Measurements from ENCODE around the gene C5AR1. TPM values are rescaled to one million over a fixed set of nuclear protein-coding genes. Genes with fewer than 3 reads are reported as not detected.

Gene C5AR1
- total RNA-seq, 2 donors from 2014 or later = 1.6 to 4.6 TPM

DNA sequence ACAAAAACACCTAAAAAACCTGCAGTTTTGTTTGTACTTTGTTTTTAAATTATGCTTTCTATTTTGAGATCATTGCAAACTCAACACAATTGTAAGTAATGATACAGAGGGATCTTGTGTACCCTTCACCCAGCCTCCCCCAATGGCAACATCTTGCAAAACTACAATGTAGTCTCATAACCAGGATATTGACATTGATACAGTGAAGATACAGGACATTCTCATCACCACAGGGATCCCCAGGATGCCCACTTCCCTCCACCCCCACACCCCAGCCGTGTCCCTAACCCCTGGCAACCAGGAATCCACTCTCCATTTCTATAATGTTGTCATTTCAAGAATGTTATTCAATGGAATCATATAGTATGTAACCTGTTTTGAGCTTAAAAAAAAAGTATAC lies 12.0 kb downstream of the C5AR1 start:
- intact Hi-C loops (cut with DNase I) = no loop called here
- H3K4me1 ChIP-seq (replicated peaks) = no peaks in the 10 kb centered on the region
- H3K27me3 ChIP-seq (replicated peaks; ENCODE audit: insufficient read depth) = no peaks in the 10 kb centered on the region

DNA sequence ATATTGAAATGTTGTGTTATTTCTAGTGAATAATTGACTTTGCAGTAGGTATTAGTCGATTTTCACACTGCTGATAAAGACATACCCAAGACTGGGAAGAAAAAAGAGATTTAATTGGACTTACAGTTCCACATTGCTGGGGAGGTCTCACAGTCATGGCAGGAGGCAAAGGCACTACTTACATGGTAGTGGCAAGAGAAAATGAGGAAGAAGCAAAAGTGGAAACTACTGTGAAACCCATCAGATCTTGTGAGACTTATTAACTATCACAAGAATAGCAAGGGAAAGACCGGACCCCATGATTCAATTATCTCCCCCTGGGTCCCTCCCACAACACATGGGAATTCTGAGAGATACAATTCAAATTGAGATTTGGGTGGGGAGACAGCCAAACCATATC lies 12.4 kb downstream of the C5AR1 start:
- no peak for TF ChIP-seq POLR2A (IDR thresholded peaks at IDR 0.05)
- TF ChIP-seq, protein P1, sequence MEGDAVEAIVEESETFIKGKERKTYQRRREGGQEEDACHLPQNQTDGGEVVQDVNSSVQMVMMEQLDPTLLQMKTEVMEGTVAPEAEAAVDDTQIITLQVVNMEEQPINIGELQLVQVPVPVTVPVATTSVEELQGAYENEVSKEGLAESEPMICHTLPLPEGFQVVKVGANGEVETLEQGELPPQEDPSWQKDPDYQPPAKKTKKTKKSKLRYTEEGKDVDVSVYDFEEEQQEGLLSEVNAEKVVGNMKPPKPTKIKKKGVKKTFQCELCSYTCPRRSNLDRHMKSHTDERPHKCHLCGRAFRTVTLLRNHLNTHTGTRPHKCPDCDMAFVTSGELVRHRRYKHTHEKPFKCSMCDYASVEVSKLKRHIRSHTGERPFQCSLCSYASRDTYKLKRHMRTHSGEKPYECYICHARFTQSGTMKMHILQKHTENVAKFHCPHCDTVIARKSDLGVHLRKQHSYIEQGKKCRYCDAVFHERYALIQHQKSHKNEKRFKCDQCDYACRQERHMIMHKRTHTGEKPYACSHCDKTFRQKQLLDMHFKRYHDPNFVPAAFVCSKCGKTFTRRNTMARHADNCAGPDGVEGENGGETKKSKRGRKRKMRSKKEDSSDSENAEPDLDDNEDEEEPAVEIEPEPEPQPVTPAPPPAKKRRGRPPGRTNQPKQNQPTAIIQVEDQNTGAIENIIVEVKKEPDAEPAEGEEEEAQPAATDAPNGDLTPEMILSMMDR (IDR thresholded peaks at IDR 0.05) = no peak
- no peak for TF ChIP-seq POLR2AphosphoS5 (IDR thresholded peaks at IDR 0.05)
- no peaks in the 10 kb centered on the region for H3K4me1 ChIP-seq (replicated peaks)
- intact Hi-C loops (cut with DNase I) = no loop called here
- WGBS = 89% methylated on average over 2 of the region's 2 CpGs
- no peak for DNase-seq (ENCODE audit: low spot score)
- H3K9me3 ChIP-seq = no peaks in the 10 kb centered on the region
- H3K27me3 ChIP-seq (replicated peaks; ENCODE audit: insufficient read depth) = no peaks in the 10 kb centered on the region
- no peak overlapping the region for H3K27ac ChIP-seq
- H3K36me3 ChIP-seq = no peaks in the 10 kb centered on the region
- H3K4me3 ChIP-seq = no peak overlapping the region

More for the DNA sequence above, 12.0 kb downstream of the C5AR1 start:
- no peak for TF ChIP-seq POLR2AphosphoS5 (IDR thresholded peaks at IDR 0.05)
- TF ChIP-seq, protein P1 (IDR thresholded peaks at IDR 0.05) = no peak
- no peak for TF ChIP-seq POLR2A (IDR thresholded peaks at IDR 0.05)
- no peak overlapping the region for H3K27ac ChIP-seq
- no peak for DNase-seq (ENCODE audit: low spot score)
- WGBS = 87% methylated on average over 1 of the region's 1 CpG
- H3K36me3 ChIP-seq = no peaks in the 10 kb centered on the region
- H3K9me3 ChIP-seq = no peaks in the 10 kb centered on the region
- H3K4me3 ChIP-seq = no peak overlapping the region

DNA sequence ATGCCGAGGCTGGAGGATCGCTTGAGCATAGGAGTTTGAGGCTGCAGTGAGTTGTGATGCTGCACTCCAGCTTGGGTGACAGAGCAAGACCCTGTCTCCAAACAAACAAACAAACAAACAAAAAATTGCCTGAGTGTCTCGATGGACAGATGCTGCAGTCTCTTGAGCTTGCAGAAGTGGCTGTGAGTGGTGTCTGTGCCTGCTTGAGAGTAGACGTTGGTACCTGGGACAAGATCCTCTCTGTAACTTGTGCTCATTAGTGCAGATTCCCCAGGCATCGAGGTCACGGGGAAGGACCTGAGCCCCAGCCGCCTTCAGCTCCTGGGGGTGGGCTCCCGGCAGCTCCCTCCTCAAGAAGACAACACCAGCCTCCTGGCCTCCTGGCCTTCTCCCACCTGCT lies 13.7 kb downstream of the C5AR1 start:
- intact Hi-C loops (cut with DNase I) = no loop called here
- TF ChIP-seq POLR2AphosphoS5 (IDR thresholded peaks at IDR 0.05) = no peak
- TF ChIP-seq, protein P1 (IDR thresholded peaks at IDR 0.05) = no peak
- TF ChIP-seq POLR2A (IDR thresholded peaks at IDR 0.05) = no peak
- no peak overlapping the region for H3K27ac ChIP-seq

DNA sequence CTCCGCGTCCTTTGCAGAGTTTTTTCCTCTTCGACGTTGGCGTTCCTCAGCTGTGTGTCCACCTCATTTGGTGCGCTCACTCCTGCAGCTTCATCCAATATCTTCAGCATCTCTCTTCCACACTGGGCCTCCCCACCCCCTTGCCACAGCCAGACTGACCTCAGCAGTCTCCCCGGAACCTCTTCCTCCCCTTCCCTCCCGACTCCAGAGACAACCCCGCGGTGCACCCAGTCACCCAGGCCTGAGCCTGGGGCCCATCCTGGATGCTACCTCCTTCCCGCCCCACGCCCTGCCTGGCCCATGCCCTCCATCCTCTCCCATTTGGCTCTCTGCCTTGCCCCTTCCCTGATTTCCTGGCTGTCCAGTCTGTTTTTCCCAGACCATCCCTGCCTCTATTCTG lies 14.2 kb downstream of the C5AR1 start:
- TF ChIP-seq POLR2A (IDR thresholded peaks at IDR 0.05) = no peak
- TF ChIP-seq POLR2AphosphoS5 (IDR thresholded peaks at IDR 0.05) = no peak
- TF ChIP-seq, protein P1 (IDR thresholded peaks at IDR 0.05) = no peak
- Histone ChIP-seq H3K4me1 (replicated peaks) (no peaks in the 10 kb centered on the region), H3K27ac (no peak overlapping the region), H3K36me3 (no peaks in the 10 kb centered on the region), H3K4me3 (no peak overlapping the region), H3K9me3 (no peaks in the 10 kb centered on the region), H3K27me3 (replicated peaks; ENCODE audit: insufficient read depth) (no peaks in the 10 kb centered on the region)
- DNase-seq (ENCODE audit: low spot score) = no peak
- 82% methylated on average over 12 of the region's 12 CpGs for whole genome bisulfite sequencing
- intact Hi-C loops (cut with DNase I) = no loop called here

More for the DNA sequence above, 13.7 kb downstream of the C5AR1 start:
- no peaks in the 10 kb centered on the region for H3K4me1 ChIP-seq (replicated peaks)
- DNase-seq (ENCODE audit: low spot score) = no peak
- no peaks in the 10 kb centered on the region for H3K9me3 ChIP-seq
- no peaks in the 10 kb centered on the region for H3K36me3 ChIP-seq
- WGBS = 74% methylated on average over 8 of the region's 8 CpGs
- no peaks in the 10 kb centered on the region for H3K27me3 ChIP-seq (replicated peaks; ENCODE audit: insufficient read depth)
- H3K4me3 ChIP-seq = no peak overlapping the region

DNA sequence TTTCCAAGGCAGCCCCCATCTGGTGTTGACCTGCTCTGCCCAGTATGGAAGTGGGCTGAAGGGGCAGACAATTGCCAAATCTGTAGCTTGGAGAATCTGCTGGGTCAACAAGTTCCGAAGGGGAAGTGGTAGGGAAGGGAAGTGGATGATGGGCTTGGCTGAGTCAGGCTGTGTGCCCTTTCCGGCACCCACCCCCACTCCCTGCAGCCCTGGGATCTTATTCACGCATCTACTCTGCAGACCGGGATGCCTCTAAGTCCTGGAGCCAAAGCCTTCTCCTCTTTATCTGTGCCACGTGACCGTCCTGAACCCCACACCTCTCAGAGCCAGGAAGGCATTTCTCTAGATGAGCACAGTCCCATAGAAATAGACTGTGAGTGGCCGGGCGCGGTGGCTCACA lies 14.8 kb downstream of the C5AR1 start:
- intact Hi-C loops (cut with DNase I) = no loop called here
- 53% methylated on average over 9 of the region's 9 CpGs for WGBS
- Histone ChIP-seq H3K36me3 (no peaks in the 10 kb centered on the region), H3K4me1 (replicated peaks) (no peaks in the 10 kb centered on the region), H3K27me3 (replicated peaks; ENCODE audit: insufficient read depth) (no peaks in the 10 kb centered on the region), H3K27ac (no peak overlapping the region), H3K4me3 (no peak overlapping the region), H3K9me3 (no peaks in the 10 kb centered on the region)
- DNase-seq (ENCODE audit: low spot score) = no peak
- TF ChIP-seq POLR2A (IDR thresholded peaks at IDR 0.05) (no peak), POLR2AphosphoS5 (IDR thresholded peaks at IDR 0.05) (no peak)
- TF ChIP-seq, protein P1 (IDR thresholded peaks at IDR 0.05) = no peak

Measured in prostate gland (tissue), 2 donors.